NCI-H226 (cell line): ENCODE measurements around the gene ZNF627.
"Not testable (repeated sequence)": the region's sequence is repeated elsewhere in the genome, so short reads cannot be mapped to it uniquely, and the experiment has no call there.

ENCODE experiments used
- DNase-seq: peaks from one replicate; pipeline ENCODE4 v3.0.0-alpha.2; 2015

ZNF627 gene

DNA sequence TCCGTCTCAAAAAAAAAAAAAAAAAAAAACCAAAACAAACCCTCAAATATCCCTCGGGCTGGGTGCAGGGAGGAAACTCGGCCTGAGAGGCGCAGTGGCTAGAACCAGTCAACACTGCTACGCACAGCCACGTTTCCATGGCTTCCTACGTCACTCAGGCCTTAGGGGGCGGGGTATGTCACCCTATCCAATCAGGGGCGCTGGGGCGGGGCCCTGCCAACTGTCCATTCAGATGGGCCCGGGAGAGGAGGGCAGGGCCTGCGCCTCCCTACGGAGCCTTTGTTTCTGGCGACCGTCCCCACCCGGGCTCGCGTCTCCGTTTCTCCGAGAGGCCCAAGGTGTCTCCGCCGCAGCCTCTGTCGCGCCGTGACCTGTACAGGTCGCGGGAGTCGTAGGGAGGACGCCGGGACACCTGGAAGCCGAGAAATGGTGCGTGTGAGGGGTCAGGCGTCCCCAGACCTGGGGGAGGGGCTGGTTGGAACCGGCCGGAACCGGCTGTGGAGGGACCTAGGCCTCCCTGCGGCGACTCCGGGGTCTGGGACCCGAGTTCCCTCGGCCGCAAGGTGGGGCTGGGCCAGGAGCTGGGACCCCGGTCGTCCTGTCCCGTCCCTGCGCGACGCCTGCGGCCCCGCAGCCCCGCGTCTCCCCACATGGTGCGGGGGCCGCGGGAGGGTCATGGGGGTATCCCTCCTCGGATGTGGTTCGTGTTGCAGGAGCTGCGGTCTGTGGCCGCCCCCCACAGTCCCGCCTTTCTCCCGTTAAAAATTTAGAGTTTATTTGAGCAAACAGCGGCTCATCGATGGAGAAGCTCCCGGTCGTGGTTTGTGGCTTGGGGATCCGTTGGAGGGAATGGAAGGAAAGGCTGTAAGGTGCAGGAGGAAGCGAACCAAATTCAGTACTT lies at the start of gene ZNF627:
ZNF627 (plus strand) TSS at position 282 of the 901 bp plus-strand sequence; CDS start at position 427, 145 bp downstream.
- DNase-seq, result peak; percentile 95

DNA sequence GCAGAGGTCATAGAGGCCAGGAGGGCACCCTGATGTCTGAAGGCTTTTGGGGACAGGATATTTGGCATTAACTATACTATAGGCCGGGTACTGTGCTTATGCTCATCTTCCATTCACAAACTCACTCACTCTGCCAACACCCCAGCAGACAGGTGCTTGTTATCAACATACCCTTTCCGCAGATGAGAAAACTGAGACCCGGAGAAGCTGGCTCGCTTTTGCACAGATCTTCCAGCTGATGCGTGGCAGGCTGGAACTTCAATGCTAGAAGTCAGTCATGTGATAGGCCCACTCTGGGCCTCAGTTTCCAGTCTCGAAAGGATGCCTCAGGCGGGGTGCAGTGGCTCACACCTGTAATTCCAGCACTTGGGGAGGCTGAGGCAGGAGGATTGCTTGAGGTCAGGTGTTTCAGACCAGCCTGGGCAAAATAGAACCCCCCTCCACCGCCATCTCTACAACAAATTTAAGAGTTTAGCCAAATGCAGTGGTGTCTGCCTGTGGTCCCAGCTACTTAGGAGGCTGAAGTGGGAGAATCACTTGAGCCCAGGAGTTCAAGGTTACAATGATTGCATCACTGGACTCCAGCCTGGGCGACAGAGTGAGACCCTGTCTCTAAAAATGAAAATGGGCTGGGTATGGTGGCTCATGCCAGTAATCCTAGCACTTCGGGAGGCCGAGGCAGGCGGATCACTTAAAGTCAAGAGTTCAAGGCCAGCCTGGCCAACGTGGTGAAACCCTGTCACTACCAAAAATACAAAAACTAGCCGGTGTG lies 49.2 kb upstream of the ZNF627 start:
- no peak for DNase-seq

DNA sequence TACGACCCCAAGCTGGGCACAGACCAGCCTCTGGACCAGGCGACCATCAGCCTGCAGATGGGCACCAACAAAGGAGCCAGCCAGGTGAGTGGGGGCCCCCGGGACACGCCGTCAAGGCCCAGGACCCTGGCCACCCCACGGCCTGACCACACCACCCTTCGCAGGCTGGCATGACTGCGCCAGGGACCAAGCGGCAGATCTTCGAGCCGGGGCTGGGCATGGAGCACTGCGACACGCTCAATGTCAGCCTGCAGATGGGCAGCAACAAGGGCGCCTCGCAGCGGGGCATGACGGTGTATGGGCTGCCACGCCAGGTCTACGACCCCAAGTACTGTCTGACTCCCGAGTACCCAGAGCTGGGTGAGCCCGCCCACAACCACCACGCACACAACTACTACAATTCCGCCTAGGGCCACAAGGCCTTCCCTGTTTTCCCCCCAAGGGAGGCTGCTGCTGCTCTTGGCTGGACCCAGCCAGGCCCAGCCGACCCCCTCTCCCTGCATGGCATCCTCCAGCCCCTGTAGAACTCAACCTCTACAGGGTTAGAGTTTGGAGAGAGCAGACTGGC lies 47.8 kb upstream of the ZNF627 start:
- DNase-seq, result no peak

DNA sequence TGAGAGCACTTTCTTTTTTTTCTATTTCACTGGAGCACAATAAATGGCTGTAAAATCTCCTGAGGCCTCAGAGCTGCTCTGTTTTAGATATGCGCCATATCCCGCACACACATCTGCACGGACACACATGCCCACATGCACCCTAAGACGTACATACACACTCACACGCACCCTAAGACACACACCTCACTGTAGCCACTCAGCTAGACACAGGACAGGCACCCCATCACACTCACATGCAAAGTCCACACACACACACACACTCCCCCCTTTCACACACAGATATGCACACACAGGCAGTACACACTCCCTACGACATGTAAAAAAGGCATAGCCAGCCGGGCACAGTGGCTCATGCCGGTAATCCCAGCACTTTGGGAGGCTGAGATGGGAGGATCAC lies 47.0 kb upstream of the ZNF627 start:
- DNase-seq, result no peak

GRCh38 chr19:11551603-11552235 lies 45.6 kb upstream of the ZNF627 start:
- no peak for DNase-seq

DNA sequence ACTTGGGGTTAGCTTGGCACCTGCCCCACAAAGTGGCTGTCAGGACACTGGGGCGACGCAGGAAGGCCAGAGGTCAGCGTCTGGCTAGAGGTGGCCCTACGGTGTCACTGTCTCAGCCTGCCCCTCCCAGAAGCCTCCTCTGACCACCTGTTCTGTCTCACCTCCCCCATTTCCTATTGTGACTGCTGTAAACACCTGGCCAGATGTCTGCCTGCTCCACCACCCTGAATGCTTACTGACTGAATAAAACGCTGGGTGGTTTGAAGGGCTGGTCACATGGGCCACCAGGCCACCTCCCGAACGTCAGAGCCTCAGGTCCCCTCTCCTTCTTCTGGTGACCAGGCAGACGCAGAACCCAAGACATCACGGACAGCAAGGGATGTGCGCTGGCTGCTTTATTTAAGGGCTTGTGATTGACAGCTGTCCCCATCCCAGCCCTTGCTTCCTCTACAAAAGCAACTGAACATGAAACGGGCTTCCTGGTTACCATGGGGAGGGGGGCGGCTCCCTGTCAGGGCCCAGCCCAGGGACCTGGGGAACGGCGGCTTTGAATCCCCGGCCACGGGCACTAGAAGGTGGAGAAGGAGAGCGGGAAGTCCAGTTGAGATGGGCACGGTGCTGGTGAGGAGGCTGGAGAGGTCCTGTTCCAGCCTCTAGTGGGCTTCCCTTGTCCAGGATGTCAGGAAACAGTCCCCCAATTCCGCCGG lies 44.5 kb upstream of the ZNF627 start:
- DNase-seq, result no peak

DNA sequence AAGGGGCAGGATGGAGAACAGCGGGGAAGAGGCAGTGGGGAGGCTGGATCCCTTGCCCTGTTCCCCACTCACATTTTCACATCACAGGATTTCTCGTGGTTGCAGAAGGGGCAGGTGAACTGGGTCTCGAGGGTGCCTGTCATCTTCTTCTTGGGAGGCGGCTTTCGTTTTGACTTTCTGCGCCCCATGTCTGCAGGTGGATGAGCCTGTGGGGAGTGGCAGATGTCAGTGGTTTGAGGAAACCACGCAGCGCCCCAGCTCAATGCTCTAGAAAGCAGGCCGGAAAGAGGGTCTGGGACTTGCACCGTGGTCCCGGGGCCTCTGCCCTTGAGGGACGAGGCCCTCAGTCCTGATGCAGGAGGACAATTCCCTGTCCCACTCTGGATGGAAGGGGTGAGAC lies 43.1 kb upstream of the ZNF627 start:
- DNase-seq, result no peak

GRCh38 chr19:11555246-11555645 lies 42.0 kb upstream of the ZNF627 start:
- DNase-seq, result no peak

GRCh38 chr19:11556634-11557420 lies 40.5 kb upstream of the ZNF627 start:
- no peak for DNase-seq

DNA sequence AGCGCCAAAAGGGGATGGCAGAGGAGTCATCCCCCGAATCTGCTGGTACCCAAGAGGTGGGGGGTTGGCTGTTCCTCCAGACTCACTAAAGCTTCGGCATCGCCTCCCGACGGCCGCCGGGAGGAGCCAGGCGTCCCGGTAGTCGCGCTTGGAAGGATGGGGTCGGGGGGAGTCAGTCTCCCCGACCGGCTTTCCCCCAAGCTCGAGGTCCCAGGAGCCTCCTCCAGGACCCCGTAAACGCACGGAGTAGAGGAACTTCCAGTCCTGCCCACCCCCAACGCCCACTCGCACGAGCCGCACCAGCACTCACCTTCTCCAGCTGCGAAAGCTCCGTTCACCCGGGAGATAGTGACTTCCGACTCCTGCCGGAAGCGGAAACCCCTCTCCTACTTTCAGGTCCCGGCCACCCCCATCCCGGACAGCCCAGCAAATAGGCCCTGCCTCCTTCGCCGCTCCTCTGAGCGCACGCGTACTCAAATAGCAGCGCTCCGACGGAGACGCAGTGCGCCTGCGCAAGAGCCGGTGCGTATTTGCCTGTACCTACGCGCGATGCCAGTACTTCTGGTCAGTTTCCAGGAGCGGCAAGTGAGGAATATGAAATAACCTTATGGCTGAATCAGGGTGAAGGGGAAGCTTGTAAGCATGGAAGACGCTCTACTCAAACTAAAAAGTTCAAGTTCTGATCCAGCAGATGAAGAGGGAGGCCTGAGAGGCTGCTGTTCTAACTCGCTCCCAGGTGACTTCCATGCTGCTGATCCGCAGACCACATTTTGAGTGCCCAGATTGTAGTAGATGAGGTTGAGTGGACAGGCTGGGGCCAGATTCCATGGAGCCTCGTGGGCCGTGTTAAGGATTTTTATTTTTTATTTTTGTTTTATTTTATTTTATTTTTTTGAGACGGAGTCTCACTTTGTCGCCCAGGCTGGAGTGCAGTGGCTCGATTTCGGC lies 38.1 kb upstream of the ZNF627 start, which contains the start of gene ELOF1:
ELOF1 (minus strand) TSS at position 350 of the 948 bp plus-strand sequence. CDS start 4,883 bp downstream, outside the sequence.
- peak; percentile 96 for DNase-seq

DNA sequence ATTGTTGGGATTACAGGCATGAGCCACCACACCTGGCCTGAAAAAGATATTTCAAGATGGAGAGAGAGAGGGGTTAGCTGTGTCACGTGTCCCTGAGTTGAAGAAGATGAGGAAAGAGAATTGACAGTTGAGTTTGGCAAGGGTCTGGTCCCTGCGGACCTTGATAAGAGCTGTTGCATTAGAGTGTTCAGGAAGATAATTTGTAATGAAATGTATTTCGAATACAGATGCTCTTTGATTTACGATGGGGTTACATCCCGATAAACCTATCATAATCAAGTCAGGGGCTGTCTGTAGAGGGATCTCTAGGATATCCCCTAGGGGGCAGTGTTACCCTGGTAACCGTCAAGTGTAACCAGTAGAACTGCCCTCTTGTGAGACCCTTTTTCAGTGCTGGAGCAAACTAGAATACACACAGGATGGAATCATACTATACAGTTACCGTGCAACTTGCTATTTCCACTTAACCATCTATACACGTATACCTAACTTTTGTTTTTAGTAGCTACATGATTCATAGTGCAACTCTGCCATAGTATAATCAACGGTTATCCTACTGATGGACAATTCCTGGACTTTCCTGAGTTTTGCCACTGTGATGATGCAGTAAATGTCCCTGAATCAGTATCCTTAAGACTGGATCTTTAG lies 36.8 kb upstream of the ZNF627 start:
- peak; percentile 29 for DNase-seq

- no peak for DNase-seq
Observed at GRCh38 chr19:11563532-11563931, 33.8 kb upstream of the ZNF627 start.

- not testable (repeated sequence) for DNase-seq
Observed at GRCh38 chr19:11564082-11564807, 33.0 kb upstream of the ZNF627 start.

DNA sequence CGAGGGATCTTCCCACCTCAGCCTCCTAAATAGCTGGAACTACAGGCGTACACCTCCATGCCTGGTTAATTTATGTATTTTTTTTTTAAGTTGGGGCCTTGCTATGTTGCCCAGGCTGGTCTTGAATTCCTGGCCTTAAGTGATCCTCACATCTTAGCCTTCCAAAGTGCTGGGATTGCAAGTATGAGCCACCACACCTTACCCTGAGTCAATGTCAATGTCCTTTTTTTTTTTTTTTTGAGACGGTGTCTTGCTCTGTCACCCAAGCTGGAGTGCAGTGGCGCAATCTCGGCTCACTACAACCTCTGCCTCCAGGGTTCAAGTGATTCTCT lies 31.7 kb upstream of the ZNF627 start:
- DNase-seq, result not testable (repeated sequence)

DNA sequence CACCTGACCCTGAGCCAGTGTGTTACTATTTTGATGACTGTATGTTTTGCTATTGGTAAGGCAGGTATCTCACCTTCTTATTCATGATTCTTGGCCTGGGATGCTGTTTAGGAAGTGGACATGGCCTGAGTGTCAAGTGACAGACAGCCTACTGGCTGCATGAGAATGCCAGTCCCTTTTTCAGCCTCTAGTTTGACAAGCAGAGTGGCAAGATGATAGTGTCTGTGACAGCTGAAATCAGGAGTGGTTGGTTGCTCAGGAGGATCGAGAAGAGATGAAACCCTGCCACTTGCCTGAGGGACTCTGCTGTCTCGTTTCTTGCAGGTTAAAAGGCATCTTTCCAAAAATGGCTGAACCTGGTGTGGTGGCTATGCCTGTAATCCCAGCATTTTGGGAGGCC lies 31.1 kb upstream of the ZNF627 start:
- DNase-seq, result no peak

DNA sequence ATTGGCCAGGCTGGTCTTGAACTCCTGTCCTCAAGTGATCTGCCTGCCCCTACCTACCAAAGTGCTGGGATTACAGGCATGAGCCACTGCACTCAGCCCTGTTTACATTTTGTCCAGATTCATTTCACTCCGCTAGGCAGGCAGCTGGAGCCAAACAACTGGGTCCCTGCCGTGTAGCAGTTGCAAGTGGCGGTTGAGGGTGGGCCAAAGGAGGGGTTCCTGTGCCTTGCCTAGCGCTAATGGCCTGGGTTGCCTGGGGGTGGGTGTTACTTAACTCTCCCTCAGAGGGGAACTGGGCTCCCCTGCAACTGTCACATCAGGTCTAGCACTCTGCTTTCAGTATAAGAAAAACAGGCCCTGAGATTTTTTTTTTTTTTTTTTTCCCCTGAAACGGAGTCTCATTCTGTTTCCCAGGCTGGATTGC lies 27.2 kb upstream of the ZNF627 start:
- no peak for DNase-seq

- DNase-seq, result not testable (repeated sequence)
Observed at GRCh38 chr19:11573354-11573753, 23.9 kb upstream of the ZNF627 start.

DNA sequence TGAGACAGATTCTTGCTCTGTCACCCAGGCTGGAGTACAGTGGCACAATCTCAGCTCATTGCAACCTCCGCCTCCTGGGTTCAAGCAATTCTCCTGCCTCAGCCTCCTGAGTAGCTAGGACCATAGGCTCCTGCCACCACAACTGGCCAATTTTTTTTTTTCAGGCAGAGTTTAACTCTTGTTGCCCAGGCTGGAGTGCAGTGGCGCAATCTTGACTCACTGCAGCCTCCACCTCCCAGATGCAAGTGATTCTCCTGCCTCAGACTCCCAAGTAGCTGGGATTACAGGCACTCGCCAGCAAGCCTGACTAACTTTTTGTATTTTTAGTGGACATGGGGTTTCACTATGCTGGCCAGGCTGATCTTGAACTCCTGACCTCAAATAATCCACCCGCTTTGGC lies 23.5 kb upstream of the ZNF627 start:
- not testable (repeated sequence) for DNase-seq

DNA sequence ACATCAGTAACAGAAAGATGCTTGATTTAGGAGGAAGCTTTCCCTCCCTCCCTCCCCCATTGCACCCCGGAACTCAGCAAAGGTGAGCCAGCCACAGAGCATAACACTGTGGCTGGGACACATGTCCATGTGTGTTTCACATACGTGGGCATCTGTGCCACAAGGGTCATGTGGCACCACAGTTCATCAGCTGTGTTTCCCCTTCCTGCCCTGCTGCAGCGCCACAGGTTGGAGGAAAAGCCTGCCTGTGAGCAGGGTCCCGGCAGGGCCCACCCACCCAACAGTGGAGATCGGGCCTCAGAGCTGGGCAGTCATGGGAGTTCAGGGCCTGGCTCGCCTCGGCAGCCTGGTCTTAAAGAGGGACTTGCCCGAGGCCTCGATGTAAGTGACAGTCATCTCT lies 22.6 kb upstream of the ZNF627 start:
- no peak for DNase-seq
